Ishikawa (cell line): ENCODE data around the gene SULT1B1.

Experiments used
- CEBPB ChIP-seq: IDR thresholded peaks from 2 replicates; pipeline ENCODE4 v1.6.1; 2012
- CREB1 ChIP-seq: IDR thresholded peaks from 2 replicates; pipeline ENCODE4 v1.6.1; 2012; ENCODE audit warnings: low read depth
- EGR1 ChIP-seq: IDR thresholded peaks from 2 replicates; pipeline ENCODE4 v1.6.1; 2012
- EP300 ChIP-seq: IDR thresholded peaks from 2 replicates; pipeline ENCODE4 v1.6.1; 2012; ENCODE audit warnings: borderline replicate concordance
- FOXM1 ChIP-seq: IDR thresholded peaks from 2 replicates; pipeline ENCODE4 v1.6.1; 2012; ENCODE audit warnings: low read depth, borderline replicate concordance
- MAX ChIP-seq: IDR thresholded peaks from 2 replicates; pipeline ENCODE4 v1.6.1; 2012
- NFIC ChIP-seq: IDR thresholded peaks from 2 replicates; pipeline ENCODE4 v1.6.1; 2012
- REST ChIP-seq: IDR thresholded peaks from 2 replicates; pipeline ENCODE4 v1.6.1; 2012; ENCODE audit warnings: low read depth, mild to moderate bottlenecking
- USF1 ChIP-seq: IDR thresholded peaks from 2 replicates; pipeline ENCODE4 v1.6.1; 2012
- YY1 ChIP-seq: IDR thresholded peaks from 2 replicates; pipeline ENCODE4 v1.6.1; 2012; ENCODE audit warnings: low read depth

- TF ChIP-seq EP300 = no peak
- TF ChIP-seq FOXM1 = no peak
- no peak for TF ChIP-seq REST
- no peak for TF ChIP-seq MAX
- no peak for TF ChIP-seq CREB1
- TF ChIP-seq CEBPB = no peak
- TF ChIP-seq NFIC = no peak
- no peak for TF ChIP-seq EGR1
- no peak for TF ChIP-seq YY1
- no peak for TF ChIP-seq USF1
These were observed 42.6 kb downstream of the SULT1B1 start for GRCh38 chr4:69717778-69718177.
